ENCODE data around the gene MYL4. TPM values are rescaled to one million over a fixed set of nuclear protein-coding genes. Genes with fewer than 3 reads are reported as not detected.

The MYL4 gene
- total RNA-seq, 3 donors from 2014 or later (not counting 1 experiment from before 2014, with no cell fraction given): 0.33 TPM; not detected in 2

DNA sequence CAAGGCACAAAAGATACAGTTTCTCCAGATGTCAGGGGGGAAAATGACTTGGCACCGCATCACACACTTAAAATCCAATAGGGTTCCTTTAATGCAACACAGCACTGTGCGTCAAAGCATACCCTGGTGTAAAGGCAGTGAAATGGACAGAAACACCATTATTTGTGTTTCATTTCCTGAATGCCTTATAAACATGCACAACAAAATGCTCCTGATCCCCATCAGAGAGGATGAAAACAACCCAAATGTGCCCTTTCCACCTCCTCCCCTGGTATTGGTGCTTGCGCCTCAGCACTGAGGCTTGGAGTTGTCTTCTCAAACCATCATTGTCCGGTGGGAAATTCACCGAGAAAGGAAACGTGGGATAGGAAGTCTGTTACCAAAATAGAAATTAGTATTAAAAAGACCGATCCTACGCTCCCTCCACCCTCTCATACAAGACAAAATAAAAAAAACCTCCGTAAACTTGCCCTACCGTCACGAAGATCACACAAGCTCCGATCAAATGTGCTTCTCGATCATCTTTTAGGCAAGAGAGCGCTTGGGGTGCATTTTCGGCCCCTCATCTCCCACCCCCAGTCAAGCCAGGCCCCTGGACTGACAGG, 20.8 kb upstream of the MYL4 start:
- Histone ChIP-seq H3K27me3 (ENCODE audit: control insufficient read depth, insufficient read depth, low read length) (no peaks in the 10 kb centered on the region), H3K9me3 (ENCODE audit: control insufficient read depth, insufficient read depth, low read length) (no peaks in the 10 kb centered on the region), H3K4me3 (ENCODE audit: low read length) (peak overlapping the region; percentile 75), H3K36me3 (ENCODE audit: control insufficient read depth, insufficient read depth, low read length) (no peaks in the 10 kb centered on the region), H3K27ac (ENCODE audit: low read length) (peak overlapping the region; percentile 85), H3K4me1 (ENCODE audit: control insufficient read depth, insufficient read depth, low read length) (peaks cover 30% of the 10 kb centered on the region)
- no peaks in the 10 kb centered on the region for H3K27me3 Mint-ChIP-seq (ENCODE audit: low read depth in 2 of 2)
- peak in 1 of 2 donors; percentile 48 for DNase-seq
- TF ChIP-seq, protein P1, sequence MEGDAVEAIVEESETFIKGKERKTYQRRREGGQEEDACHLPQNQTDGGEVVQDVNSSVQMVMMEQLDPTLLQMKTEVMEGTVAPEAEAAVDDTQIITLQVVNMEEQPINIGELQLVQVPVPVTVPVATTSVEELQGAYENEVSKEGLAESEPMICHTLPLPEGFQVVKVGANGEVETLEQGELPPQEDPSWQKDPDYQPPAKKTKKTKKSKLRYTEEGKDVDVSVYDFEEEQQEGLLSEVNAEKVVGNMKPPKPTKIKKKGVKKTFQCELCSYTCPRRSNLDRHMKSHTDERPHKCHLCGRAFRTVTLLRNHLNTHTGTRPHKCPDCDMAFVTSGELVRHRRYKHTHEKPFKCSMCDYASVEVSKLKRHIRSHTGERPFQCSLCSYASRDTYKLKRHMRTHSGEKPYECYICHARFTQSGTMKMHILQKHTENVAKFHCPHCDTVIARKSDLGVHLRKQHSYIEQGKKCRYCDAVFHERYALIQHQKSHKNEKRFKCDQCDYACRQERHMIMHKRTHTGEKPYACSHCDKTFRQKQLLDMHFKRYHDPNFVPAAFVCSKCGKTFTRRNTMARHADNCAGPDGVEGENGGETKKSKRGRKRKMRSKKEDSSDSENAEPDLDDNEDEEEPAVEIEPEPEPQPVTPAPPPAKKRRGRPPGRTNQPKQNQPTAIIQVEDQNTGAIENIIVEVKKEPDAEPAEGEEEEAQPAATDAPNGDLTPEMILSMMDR (IDR thresholded peaks at IDR 0.05): no peak
- H3K27ac Mint-ChIP-seq: peak overlapping the region; percentile 97 to 98
- intact Hi-C loops (cut with micrococcal nuclease): loop anchor here (2.0 kb wide), 1 partner anchor 16 kb away; no protein-coding TSS in a partner anchor
- H3K36me3 Mint-ChIP-seq: no peaks in the 10 kb centered on the region
- ATAC-seq: no peak
- peak overlapping the region; percentile 91 for H3K4me3 Mint-ChIP-seq
- H3K9me3 Mint-ChIP-seq: no peaks in the 10 kb centered on the region
- WGBS (ENCODE audit: insufficient coverage): 4% methylated on average over 12 of the region's 15 CpGs
- H3K4me1 Mint-ChIP-seq: peaks cover 54 to 61% of the 10 kb centered on the region in 2 donors

DNA sequence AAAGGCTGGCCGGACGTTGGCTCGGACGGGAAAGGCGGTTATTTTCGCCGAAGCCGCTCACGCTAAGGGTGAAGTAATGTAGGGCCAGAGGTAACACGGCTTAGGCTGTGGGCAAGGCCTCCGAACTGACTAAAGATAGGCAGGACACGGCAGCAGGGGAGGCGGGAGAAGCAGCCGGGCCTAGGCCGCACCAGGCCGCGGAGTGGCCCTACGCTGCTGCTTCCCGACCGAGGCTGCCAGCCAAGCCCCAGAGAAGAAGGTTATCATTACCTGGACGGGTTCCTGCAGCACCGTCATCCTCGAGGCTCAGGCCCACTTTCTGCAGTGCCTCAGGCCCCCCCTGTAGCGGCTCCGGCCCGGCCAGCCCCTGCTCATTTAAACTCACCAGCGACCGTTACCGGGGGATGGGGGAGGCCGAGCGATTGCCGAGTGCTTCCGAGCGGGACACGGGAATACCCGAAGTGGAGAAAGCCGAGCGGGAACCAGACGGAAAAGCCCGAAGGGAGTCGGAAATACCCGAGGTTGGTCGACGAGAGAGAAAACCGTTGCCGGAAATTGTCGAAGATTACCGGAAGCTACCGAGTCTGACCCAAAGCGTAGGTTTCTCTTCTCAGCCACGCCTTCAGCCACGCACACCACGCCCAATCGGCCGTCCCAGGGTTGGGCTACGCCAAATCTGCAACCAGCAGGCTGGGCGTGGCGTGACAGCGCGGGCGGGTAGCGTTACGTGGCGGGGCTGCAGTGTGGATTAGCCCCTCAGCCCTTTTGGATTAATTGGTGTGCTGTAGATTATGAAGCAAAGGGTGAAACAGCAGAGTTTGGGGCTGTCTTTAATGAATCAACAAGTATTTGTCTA, 20.0 kb upstream of the MYL4 start, which contains the start of gene CDC27:
TSS of gene CDC27 (minus strand) at position 420 of the 856 bp plus-strand sequence. CDS start at position 297, 123 bp downstream.
- H3K4me1 Mint-ChIP-seq: peaks cover 53 to 61% of the 10 kb centered on the region in 2 donors
- WGBS (ENCODE audit: insufficient coverage): under 1% methylated on average over 64 of the region's 64 CpGs
- H3K27ac Mint-ChIP-seq: peak within 1 kb of the TSS; percentile 97 to 98
- H3K27me3 Mint-ChIP-seq (ENCODE audit: low read depth in 2 of 2): no peaks in the 10 kb centered on the region
- H3K27me3 ChIP-seq (ENCODE audit: control insufficient read depth, insufficient read depth, low read length): no peaks in the 10 kb centered on the region
- peak within 1 kb of the TSS; percentile 91 for H3K4me3 Mint-ChIP-seq
- peaks cover 30% of the 10 kb centered on the region for H3K4me1 ChIP-seq (ENCODE audit: control insufficient read depth, insufficient read depth, low read length)
- peak within 1 kb of the TSS; percentile 85 for H3K27ac ChIP-seq (ENCODE audit: low read length)
- no peaks in the 10 kb centered on the region for H3K9me3 ChIP-seq (ENCODE audit: control insufficient read depth, insufficient read depth, low read length)
- DNase-seq (peak; percentile 100), ATAC-seq (peak; percentile 91 to 97 (median 91))
- intact Hi-C loops (cut with micrococcal nuclease): loop anchor here (1.0 to 2.0 kb wide), 2 partner anchors 16 to 40 kb away; no protein-coding TSS in a partner anchor
- no peaks in the 10 kb centered on the region for H3K36me3 ChIP-seq (ENCODE audit: control insufficient read depth, insufficient read depth, low read length)
- H3K4me3 ChIP-seq (ENCODE audit: low read length): peak within 1 kb of the TSS; percentile 75
- TF ChIP-seq, protein P1 (IDR thresholded peaks at IDR 0.05): no peak
- H3K9me3 Mint-ChIP-seq: no peaks in the 10 kb centered on the region
- H3K36me3 Mint-ChIP-seq: no peaks in the 10 kb centered on the region

DNA sequence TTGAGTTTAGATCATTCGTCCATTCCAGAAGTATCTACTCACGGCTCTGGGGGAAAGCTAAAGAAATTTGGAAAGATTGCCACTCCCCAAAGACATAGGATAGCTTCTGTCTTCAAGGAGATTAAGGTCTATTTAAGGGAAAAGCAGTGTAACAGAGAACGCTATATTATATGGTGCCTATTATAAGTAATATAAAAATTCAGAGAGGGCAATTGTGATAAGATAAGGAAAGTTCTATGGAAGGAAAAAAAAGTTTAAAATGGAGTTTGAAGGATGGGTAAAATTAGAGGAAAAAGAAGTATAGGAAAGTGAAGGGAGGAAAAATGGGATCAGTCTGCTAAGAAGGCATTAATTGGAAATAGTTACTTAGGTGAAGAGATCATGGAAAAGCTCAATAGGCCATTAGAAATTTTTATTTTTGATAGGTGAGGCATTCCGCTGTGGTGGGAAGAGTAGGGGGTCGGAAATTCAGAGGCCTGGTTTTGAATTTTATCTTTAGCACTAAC, 19.4 kb upstream of the MYL4 start:
- Mint-ChIP-seq H3K27ac (peak overlapping the region; percentile 97 to 98), H3K4me1 (peaks cover 47 to 58% of the 10 kb centered on the region in 2 donors), H3K27me3 (ENCODE audit: low read depth in 2 of 2) (no peaks in the 10 kb centered on the region), H3K36me3 (no peaks in the 10 kb centered on the region), H3K9me3 (no peaks in the 10 kb centered on the region), H3K4me3 (peak overlapping the region; percentile 91)
- 79% methylated on average over 3 of the region's 5 CpGs for WGBS (ENCODE audit: insufficient coverage)
- Histone ChIP-seq H3K36me3 (ENCODE audit: control insufficient read depth, insufficient read depth, low read length) (no peaks in the 10 kb centered on the region), H3K4me3 (ENCODE audit: low read length) (peak overlapping the region; percentile 34), H3K9me3 (ENCODE audit: control insufficient read depth, insufficient read depth, low read length) (no peaks in the 10 kb centered on the region), H3K4me1 (ENCODE audit: control insufficient read depth, insufficient read depth, low read length) (peaks cover 30% of the 10 kb centered on the region), H3K27ac (ENCODE audit: low read length) (peak overlapping the region; percentile 47), H3K27me3 (ENCODE audit: control insufficient read depth, insufficient read depth, low read length) (no peaks in the 10 kb centered on the region)
- intact Hi-C loops (cut with micrococcal nuclease): loop anchor here (1.0 to 2.0 kb wide), 2 partner anchors 15 to 40 kb away; no protein-coding TSS in a partner anchor
- DNase-seq (no peak), ATAC-seq (no peak)
- TF ChIP-seq, protein P1 (IDR thresholded peaks at IDR 0.05): no peak

Data from natural killer cell (primary cell).